ENCODE results near the gene TRIM32.

The TRIM32 gene

DNA sequence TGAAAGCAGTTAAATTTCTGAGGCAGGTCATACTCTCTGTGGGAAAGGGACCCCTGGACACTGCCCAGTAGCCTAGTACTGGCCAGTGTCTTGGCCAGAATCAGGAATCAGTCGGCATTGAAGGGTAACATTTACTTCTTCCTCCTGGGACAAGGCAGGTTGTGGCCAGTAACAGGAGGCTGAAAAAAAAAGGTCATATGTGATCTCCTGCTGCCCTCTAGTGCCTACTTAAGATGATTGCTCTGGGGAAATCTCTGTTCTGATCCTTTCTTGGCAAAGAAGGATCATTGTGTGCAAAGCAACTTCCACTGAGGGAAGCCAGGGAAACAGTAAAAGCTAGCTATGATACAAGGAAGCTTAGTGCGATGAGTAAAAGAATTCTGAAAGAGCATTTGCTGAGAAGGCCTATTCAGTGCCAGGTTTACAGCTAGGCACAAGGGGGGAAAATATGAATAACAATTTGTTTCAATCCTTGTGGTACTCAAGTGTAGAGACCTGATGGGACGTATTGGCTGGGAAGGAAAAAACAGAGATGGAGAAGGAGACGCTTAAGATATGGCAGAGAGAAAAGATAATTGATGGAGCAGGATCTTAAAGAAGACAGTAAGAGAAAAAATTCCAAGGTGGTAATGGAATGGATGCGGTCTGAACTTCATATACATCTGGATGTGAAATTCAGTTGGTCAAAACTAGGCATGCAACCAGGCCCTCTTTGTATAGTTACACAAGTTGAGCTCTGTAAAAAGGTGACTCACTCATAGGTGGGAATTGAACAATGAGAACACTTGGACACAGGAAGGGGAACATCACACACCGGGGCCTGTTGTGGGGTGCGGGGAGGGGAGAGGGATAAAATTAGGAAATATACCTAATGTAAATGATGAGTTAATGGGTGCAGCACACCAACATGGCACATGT is 25.8 kb upstream of the TRIM32 start:
- DNase-seq: peak; percentile 59 to 69
- TF ChIP-seq POLR2A (IDR thresholded peaks at IDR 0.05; ENCODE audit: low read length) (no peak), GATA1 (IDR thresholded peaks at IDR 0.05; ENCODE audit: low read depth, low read length) (no peak)

DNA sequence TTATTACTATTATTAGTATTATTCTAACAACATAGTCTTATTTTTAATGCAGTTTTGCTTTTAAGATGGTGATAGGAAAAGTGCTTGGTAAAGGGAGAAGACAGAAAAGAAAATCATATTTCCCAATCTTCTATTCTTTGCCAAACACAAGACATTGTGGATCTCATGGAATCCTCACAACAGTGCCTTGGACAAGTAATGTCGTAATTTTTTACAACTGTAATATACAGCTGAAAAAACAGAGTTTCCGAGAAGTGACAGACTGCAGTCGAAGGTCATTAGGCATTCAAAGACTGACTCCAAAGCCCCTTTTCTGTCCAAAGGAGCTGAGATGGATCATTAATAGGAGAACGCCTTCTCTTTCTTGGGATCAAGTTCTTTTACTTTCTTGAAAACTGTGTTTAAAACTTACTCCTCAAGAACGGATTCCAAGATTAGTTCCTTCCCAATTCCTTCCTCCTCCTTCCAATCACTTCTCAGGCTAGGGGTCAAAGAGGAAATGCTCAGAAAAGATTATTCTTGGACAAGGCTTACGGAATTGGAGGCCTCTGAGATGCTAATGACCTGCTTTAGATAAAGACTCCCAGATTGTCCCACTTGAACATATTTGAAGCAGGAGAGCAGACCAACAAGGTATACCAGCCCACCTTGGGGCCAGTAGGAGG is 24.3 kb upstream of the TRIM32 start:
- no peak for TF ChIP-seq POLR2A (IDR thresholded peaks at IDR 0.05; ENCODE audit: low read length)
- no peak for TF ChIP-seq GATA1 (IDR thresholded peaks at IDR 0.05; ENCODE audit: low read depth, low read length)

DNA sequence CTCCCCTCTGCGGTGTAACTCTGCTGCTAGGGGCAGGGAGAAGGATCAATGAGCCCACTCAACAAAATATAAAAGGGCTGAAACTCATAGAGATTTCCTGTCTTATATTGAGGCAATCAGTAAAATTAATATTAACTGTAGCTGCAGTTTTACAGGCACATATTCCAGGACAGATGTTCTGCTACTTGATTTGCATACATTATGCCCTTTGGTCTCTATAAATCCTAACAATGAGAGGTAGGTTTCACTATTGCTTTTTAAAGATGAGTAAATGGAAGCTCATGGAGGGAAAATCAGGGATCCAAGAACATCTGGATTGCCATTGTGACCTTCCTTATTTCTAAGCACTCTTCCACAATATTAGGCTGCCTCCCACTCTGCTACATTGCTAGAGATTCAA is 23.5 kb upstream of the TRIM32 start:
- TF ChIP-seq POLR2A (IDR thresholded peaks at IDR 0.05; ENCODE audit: low read length) (no peak), GATA1 (IDR thresholded peaks at IDR 0.05; ENCODE audit: low read depth, low read length) (no peak)
- DNase-seq: no peak

More for the DNA sequence above, 24.3 kb upstream of the TRIM32 start:
- no peak for DNase-seq

DNA sequence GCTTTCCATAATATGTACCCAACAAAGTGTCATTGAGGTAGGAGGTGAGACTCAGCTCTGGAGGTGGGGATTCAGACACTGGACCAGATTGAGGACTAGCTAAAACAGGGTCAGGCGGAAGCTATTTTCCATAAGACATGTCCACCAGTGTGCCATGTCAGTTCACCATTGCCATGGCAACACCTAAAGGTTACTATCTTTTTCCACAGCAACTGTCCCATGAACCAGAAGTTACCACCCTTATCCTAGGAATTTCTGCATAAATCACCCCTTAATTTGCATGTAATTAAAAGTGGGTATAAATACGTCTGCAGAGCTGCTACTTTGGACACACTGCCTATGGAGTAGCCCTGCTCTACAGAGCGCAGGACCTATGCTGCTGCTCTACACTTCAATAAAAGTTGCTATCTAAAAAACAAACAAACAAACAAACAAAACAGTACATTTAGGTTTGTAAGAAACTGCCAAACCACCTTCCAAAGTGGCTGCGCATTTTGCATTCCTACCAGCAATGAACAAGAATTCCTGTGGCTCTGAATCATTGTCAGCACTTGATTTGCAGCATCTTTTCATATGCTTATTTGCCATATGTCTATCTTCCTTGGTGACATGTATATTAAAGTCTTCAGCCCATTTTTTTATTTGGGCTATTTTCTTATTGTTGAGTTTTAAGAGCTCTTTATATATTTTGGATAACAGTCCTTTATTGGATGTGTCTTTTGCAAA is 18.0 kb upstream of the TRIM32 start:
- TF ChIP-seq GATA1 (IDR thresholded peaks at IDR 0.05; ENCODE audit: low read depth, low read length): no peak
- no peak for TF ChIP-seq POLR2A (IDR thresholded peaks at IDR 0.05; ENCODE audit: low read length)
- no peak for DNase-seq

DNA sequence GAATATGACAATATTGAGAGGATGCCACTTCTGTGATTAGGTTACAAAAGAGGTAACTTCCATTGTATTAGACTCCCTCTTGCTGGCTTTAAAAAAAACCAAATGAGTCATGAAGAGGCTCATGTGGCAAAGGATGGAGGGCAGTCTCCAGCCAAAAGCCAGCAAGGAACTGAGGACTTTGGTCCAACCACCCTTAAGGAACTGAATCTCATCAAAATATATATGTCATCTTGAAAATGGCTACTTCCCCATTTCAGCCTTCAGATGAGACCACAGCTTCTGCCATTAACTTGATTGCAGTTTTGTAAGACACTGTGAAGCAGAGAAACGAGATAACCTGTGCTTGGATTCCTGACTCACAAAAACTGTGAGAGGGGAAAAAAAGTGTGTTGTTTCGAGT is 15.5 kb upstream of the TRIM32 start:
- no peak for DNase-seq
- TF ChIP-seq GATA1 (IDR thresholded peaks at IDR 0.05; ENCODE audit: low read depth, low read length): no peak
- TF ChIP-seq POLR2A (IDR thresholded peaks at IDR 0.05; ENCODE audit: low read length): no peak

DNA sequence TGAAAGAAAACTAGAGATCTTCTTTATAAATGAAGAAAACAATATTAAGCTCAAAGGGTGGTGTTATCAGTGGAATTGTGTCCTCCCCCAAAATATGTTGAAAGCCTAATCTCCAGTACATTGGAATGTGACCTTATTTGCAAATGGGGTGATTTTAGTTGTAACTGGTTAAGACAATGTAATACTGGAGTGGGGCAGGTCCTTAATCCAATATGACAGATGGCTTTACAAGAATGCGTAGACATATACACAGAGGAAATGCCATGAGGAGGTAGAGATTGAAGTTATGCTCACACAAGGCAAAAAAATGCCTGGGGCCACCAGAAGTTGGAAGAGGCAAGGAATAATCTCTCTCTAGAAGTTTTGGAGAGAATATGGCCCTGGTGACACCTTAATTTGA is 13.7 kb upstream of the TRIM32 start:
- DNase-seq: no peak

DNA sequence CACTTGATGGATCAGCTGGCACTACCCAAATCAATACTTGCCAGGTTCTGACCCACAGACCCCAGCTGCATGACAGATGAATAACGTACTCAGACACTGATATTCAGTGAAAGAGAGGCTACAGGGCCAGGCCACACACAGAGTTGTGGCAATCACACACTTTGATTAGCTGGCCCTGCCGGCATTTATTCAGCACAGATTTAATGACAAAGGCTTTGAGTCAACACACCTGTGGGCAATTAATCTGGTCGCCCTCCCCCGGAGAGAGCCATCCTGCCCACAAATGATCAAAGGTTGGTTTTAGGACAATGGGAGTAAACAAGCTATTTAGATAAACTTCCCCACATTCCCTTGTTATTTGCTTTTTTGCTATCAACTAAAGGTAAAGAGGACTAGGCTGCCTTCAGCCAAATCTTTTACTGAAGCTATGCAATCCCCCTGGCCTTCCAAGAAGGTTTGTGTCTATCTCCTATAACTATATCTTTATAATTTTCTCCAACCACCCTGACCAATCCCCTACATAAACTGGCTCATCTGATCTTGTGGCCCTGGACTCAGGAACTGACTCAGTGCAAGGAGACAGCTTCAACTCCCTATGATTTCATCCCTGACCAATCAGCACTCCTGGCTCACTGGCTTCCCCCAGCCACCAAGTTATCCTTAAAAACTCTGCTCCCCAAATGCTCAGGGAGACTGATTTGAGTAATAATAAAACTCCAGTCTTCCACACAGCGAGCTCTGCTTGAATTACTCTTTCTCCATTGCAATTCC is 12.7 kb upstream of the TRIM32 start:
- no peak for DNase-seq
- no peak for TF ChIP-seq GATA1 (IDR thresholded peaks at IDR 0.05; ENCODE audit: low read depth, low read length)
- no peak for TF ChIP-seq POLR2A (IDR thresholded peaks at IDR 0.05; ENCODE audit: low read length)

More for the DNA sequence above, 13.7 kb upstream of the TRIM32 start:
- no peak for TF ChIP-seq POLR2A (IDR thresholded peaks at IDR 0.05; ENCODE audit: low read length)
- TF ChIP-seq GATA1 (IDR thresholded peaks at IDR 0.05; ENCODE audit: low read depth, low read length): no peak

DNA sequence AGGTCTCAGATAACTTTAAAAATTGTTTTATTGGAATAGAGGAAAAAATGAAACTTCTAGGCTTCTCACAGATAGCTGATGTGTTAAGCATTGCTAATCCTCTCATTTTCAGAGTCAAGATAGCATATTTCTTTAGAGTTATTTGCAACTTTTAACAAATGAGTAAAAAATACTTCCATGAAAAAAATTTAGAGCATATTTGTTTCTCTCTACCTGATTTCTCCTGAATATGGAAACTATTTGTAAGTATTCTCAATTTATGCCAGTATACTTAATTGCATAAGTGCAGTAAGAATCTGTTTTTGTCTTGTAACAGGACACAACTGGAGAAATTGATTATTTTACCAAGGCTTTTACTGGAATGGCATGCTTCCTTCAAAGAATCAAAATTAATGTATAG is 3.6 kb upstream of the TRIM32 start:
- TF ChIP-seq GATA1 (IDR thresholded peaks at IDR 0.05; ENCODE audit: low read depth, low read length): no peak

DNA sequence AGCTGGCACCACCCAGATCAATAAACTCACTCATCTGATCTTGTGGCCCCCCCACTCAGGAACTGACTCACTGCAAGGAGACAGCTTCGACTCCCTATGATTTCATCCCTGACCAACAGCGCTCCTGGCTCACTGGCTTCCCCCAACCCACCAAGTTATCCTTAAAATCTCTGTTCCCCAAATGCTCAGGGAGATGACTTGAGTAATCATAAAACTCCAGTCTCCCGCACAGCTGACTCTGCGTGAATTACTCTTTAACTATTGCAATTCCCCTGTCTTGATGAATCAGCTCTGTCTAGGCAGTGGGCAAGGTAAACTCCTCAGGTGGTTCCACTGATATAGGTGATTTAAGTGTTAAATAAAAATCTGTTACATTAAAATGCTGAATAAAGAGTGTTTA is 1.9 kb upstream of the TRIM32 start:
- TF ChIP-seq POLR2A (IDR thresholded peaks at IDR 0.05; ENCODE audit: low read length) (no peak), GATA1 (IDR thresholded peaks at IDR 0.05; ENCODE audit: low read depth, low read length) (no peak)

More for the DNA sequence above, 3.6 kb upstream of the TRIM32 start:
- DNase-seq: no peak

DNA sequence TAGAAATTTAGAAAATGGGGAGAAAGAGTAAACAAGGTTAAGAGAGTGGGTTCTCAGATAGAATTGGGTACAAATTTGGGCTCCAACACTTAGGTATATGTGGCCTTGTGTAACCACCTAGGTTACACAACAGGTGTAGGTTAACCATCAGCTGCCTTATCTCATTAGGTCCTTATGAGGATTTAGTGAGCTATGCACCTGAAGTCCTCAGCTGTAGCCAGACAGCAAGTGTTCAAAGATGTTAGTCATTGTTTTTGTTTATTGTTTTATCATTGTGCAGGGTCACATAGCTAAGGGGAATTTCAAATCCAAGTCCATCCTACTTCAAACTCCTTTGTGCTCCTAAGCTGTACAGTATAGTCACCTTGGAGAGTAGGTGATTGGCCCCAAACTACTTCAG is 970 bp upstream of the TRIM32 start:
- DNase-seq: no peak
- no peak for TF ChIP-seq GATA1 (IDR thresholded peaks at IDR 0.05; ENCODE audit: low read depth, low read length)
- no peak for TF ChIP-seq POLR2A (IDR thresholded peaks at IDR 0.05; ENCODE audit: low read length)

More for the DNA sequence above, 1.9 kb upstream of the TRIM32 start:
- no peak for DNase-seq

DNA sequence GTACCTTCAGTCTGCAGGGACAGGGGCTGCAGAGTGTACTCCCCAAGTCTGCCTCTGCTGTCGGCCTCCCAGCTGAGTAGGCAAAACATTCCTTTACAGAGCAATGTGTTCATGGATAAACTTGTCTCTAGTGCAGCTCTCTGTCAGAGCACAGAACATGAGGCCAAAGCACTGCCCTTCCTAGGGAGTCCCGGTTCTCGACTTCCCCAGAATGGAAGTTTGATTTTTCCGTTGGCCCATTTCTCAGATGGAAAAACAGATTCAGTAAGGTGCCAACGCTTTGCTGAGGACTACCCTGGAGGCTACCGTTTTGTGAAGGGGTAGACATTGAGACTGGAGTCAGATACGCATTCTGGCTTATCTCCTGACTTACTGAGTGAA is 422 bp upstream of the TRIM32 start:
- TF ChIP-seq GATA1 (IDR thresholded peaks at IDR 0.05; ENCODE audit: low read depth, low read length): no peak
- no peak for TF ChIP-seq POLR2A (IDR thresholded peaks at IDR 0.05; ENCODE audit: low read length)
- DNase-seq: no peak

DNA sequence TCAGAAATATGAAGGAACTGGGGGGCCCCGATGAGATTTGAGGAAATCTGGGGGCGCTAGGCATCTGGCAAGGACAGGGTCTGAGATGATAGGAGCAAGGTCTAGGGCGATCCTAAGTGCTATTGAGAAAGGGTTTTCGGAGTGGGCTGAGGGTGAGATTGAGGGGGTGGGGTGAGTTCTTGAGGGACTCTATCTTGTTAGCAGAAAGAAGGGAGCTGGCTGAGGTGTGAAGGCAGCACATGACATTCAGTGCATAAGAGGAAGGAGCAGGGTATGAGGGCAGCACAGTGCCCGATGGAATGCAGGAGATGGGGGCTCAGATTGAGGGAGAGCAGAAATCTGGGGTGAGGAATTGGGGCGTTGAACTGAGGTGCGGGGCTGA is 640 bp downstream of the TRIM32 start:
- DNase-seq: no peak
- no peak for TF ChIP-seq POLR2A (IDR thresholded peaks at IDR 0.05; ENCODE audit: low read length)
- TF ChIP-seq GATA1 (IDR thresholded peaks at IDR 0.05; ENCODE audit: low read depth, low read length): no peak

DNA sequence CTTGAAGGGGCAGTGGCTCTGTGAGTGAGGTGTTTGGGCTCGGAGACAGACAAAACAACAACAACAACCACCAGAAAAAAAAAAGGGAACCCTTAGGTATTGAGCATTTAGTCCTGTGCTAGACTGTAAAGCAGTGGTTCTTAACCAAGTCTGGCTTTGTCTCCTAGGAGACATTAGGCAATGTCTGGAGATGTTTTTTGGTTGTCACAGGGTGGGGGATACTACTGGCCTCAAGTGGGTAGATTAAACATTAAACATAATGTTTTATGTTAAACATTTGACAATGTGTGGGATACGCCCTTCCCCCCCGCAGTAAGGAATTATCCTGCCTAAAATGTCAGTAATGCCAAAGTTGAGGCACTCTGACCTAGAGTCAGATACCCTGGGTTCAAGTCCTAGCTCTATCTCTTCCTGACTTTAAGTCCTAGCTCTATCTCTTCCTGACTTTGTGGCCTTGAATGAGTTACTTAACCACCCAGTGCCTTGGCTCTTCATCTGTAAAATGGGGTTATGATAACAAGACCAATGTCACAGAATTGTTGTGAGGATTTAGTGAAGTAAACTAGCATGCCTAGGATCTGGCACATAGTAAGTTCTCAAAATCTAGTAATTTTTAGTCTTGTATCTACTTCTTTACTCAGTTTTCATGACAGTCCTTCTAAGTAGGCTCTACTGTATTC is 1.8 kb downstream of the TRIM32 start:
- TF ChIP-seq GATA1 (IDR thresholded peaks at IDR 0.05; ENCODE audit: low read depth, low read length) (no peak), POLR2A (IDR thresholded peaks at IDR 0.05; ENCODE audit: low read length) (no peak)
- DNase-seq: no peak

Measured in erythroblast (primary cell).